Heart left ventricle (tissue), 16 donors: ENCODE results near the gene FCRL3. TPM values are rescaled to one million over a fixed set of nuclear protein-coding genes. Genes with fewer than 3 reads are reported as not detected.
A peak's percentile ranks its signal among the peaks of the same experiment; 100 is the strongest.
"Not testable (repeated sequence)": the region's sequence is repeated elsewhere in the genome, so short reads cannot be mapped to it uniquely, and the experiment has no call there.

Source experiments
- ATAC-seq, 4 donors: fragments of 200-7000 bp; cut with Tn5 transposase; one replicate each; pipeline ENCODE4 v1.9.1; 2020 to 2022; ENCODE audit warnings: moderate library complexity in 4 of 4, mild to moderate bottlenecking in 3 of 4, moderate number of reproducible peaks in 1 of 4
- DNase-seq, 5 donors: peaks; one replicate each; pipeline ENCODE4 v3.0.0-alpha.2; 2020
- H3K27ac ChIP-seq, 12 donors: fragments of 200-600 bp; sonication (generic) in 4 of 12; one replicate each; pipeline versions ENCODE4 v1.5.0 to v1.8.0; 2016 to 2022; ENCODE audit warnings: mild to moderate bottlenecking in 2 of 12
- H3K27me3 ChIP-seq, 9 donors: fragments of 200-600 bp; sonication (generic) in 2 of 9; one replicate each; pipeline versions ENCODE4 v1.5.1 to v1.8.0; 2016 to 2022; ENCODE audit warnings: mild to moderate bottlenecking in 3 of 9
- H3K36me3 ChIP-seq, 9 donors: fragments of 200-600 bp; sonication (generic) in 2 of 9; one replicate each; pipeline versions ENCODE4 v1.5.0 to v1.8.0; 2018 to 2022; ENCODE audit warnings: mild to moderate bottlenecking in 2 of 9
- H3K4me1 ChIP-seq, 12 donors: fragments of 200-600 bp; sonication (generic) in 4 of 12; one replicate each; pipeline versions ENCODE4 v1.5.0 to v1.8.0; 2016 to 2022; ENCODE audit warnings: mild to moderate bottlenecking in 3 of 12
- H3K4me3 ChIP-seq, 12 donors: fragments of 200-600 bp; sonication (generic) in 4 of 12; one replicate each; pipeline versions ENCODE4 v1.5.0 to v1.8.0; 2017 to 2022; ENCODE audit warnings: mild to moderate bottlenecking in 9 of 12, moderate library complexity in 4 of 12
- H3K9me3 ChIP-seq, 12 donors: fragments of 200-600 bp; sonication (generic) in 4 of 12; one replicate each; pipeline versions ENCODE4 v1.5.0 to v1.8.0; 2016 to 2022; ENCODE audit warnings: mild to moderate bottlenecking in 1 of 12
- CTCF ChIP-seq, 12 donors: fragments of 200-600 bp; sonication (generic) in 4 of 12; IDR thresholded peaks; one replicate each; pipeline versions ENCODE4 v1.5.0 to v1.8.0; 2018 to 2022; ENCODE audit warnings: antibody characterized with exemption in 12 of 12, mild to moderate bottlenecking in 5 of 12
- POLR2A ChIP-seq, 2 donors: fragments of 450-650 bp; IDR thresholded peaks; one replicate each; pipeline ENCODE4 v1.6.1; 2017; ENCODE audit warnings: antibody characterized with exemption in 2 of 2, mild to moderate bottlenecking in 2 of 2, moderate library complexity in 2 of 2
- WGBS, 4 donors: extraction: QIAGEN DNeasy Blood & Tissue Kit in 2 of 4; methylation state at CpG; one replicate each; pipeline versions ENCODE4 v1.1.5 to v1.1.7; 2013 to 2018; 5-methylcytosine and 5-hydroxymethylcytosine counted together
- intact Hi-C, 10 donors: fragments of 100-400 bp; cut with DNase I; formaldehyde crosslinking; loops; one replicate each; pipeline versions ENCODE4 v1.11.1 to v1.14.2; 2022
- long read RNA-seq, 3 donors: library from polyadenylated mRNA; unstranded; transcript quantifications; one replicate each; pipeline ENCODE4 v2.0.0, GENCODE V29; 2020 to 2021
- polyA plus RNA-seq, 2 donors: library from polyadenylated mRNA; stranded (reverse); fragments of 200-250 nt; gene quantifications; one replicate each; pipeline ENCODE4 v1.2.3, GENCODE V29; 2013
- total RNA-seq, 9 donors: library from RNA; depleted of rRNA in 2 of 9; stranded (reverse); fragments of >200 nt in 2 of 9; fragmentation: NEBNext Ultra II Directional in 3 of 9; extraction: Animal tissue kit (Norgen Biotek cat#: 25700) in 3 of 9; gene quantifications; one replicate each; pipeline versions ENCODE4 v1.1.0 to v1.2.4, GENCODE V29; 2016 to 2023
- donor health status: ischemic (EF 13 %, LVEDD 7.1; RV severe dilation, severe dysfunction).
- donor health status: healthy with polysubstance abuse.
- donor health status: DM: no; HTN: yes; CAD: no.
- donor health status: DM: no; HTN: no; CAD: no.
- donor health status: ischemic (EF 25% LVEDD 6.9; RV normal size, moderate dysfunction).
- donor health status: ischemic (EF 25% LVEDD 5.7; RV mildly dilated, moderate dysfunction).
- donor health status: healthy.
- donor health status: DM: yes; HTN: yes; CAD: no.
- donor health status: ischemic (EF 35%, LVEDD 5.7; RV mildly dilated, moderate dysfunction).
- donor health status: nonischemic (EF 11% LVEDD 7.7; RV severe dilation, severe dysfunction).
- donor health status: DM: yes; HTN: yes; CAD: no.
- donor health status: PGD.
- donor health status: ischemic (EF 29% LVEDD 5.4; RV normal size, mild dysfunction).
- donor health status: nonischemic (EF 23%, LVEDD 6.1; RV moderate dilation, normal function).

The FCRL3 gene
- total RNA-seq (1 to 10 TPM in 2 of 9 donors, under 1 TPM in 1, not detected in 6; 0.20 to 1.4 (median 1.0) TPM), polyA plus RNA-seq (under 1 TPM in 1 of 2 donors, not detected in 1; 0.04 TPM)
- long read RNA-seq, donor 1: 0 reads
- long read RNA-seq, donor 2: 0 reads
- long read RNA-seq, donor 3: 0 reads

DNA sequence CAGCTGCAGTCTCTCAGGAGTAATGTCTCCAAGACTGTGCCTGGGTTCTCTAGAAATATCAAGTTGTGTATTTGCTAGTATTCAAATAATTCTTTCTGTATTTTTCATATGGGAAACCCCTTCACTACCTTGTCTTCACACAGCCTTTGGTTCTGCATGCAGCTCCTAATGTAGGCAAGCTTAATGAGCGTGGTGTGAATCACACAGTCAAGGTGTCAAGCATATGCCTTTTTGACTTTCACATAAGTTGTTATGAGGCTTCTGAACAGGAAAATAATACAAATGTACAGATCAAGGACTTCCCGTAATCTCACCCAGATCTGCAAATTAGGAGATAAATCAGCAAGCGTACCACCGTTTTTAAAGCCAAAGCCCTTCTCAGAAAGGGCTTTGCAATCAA, at the start of gene FCRL3:
Gene FCRL3, minus strand, starts transcription at position 38 of the 400 bp plus-strand sequence. CDS start 280 bp downstream, outside the sequence.
- H3K4me1 ChIP-seq: no peaks in the 10 kb centered on the region
- DNase-seq (no peak), ATAC-seq (no peak)
- peaks cover 0 to 25% (median 0%) of the 10 kb centered on the region in 9 donors for H3K27me3 ChIP-seq
- WGBS, 4 donors: 79 to 86% (median 84%) methylated on average over 4 of the region's 4 CpGs
- H3K9me3 ChIP-seq: no peaks in the 10 kb centered on the region
- H3K27ac ChIP-seq: peak within 1 kb of the TSS in 1 of 12 donors; percentile 67
- no peaks in the 10 kb centered on the region for H3K36me3 ChIP-seq
- TF ChIP-seq CTCF (IDR thresholded peaks at IDR 0.05): no peak
- TF ChIP-seq POLR2A (IDR thresholded peaks at IDR 0.05): no peak
- intact Hi-C loops: no loop called here
- H3K4me3 ChIP-seq: peak within 1 kb of the TSS in 1 of 12 donors; percentile 26

GRCh38 chr1:157748262-157748817, 47.8 kb upstream of the FCRL3 start:
- H3K9me3 ChIP-seq: no peaks in the 10 kb centered on the region
- no peaks in the 10 kb centered on the region for H3K36me3 ChIP-seq
- 88 to 100% (median 91%) methylated on average over 3 of the region's 3 CpGs for WGBS, 4 donors
- no peaks in the 10 kb centered on the region for H3K4me1 ChIP-seq
- no peak for DNase-seq
- peaks cover 0 to 5% (median 0%) of the 10 kb centered on the region in 9 donors for H3K27me3 ChIP-seq
- H3K4me3 ChIP-seq: no peak overlapping the region
- intact Hi-C loops: no loop called here
- no peak for ATAC-seq
- no peak overlapping the region for H3K27ac ChIP-seq
- TF ChIP-seq POLR2A (IDR thresholded peaks at IDR 0.05) (no peak), CTCF (IDR thresholded peaks at IDR 0.05) (no peak)

- H3K27me3 ChIP-seq: no peaks in the 10 kb centered on the region
- no peak for TF ChIP-seq POLR2A (IDR thresholded peaks at IDR 0.05)
- TF ChIP-seq CTCF (IDR thresholded peaks at IDR 0.05): no peak
- H3K27ac ChIP-seq: no peak overlapping the region
- WGBS, 4 donors: 54 to 59% (median 57%) methylated on average over 5 of the region's 5 CpGs
- intact Hi-C loops: no loop called here
- ATAC-seq (no peak), DNase-seq (no peak)
- no peak overlapping the region for H3K4me3 ChIP-seq
- peaks cover 0 to 3% (median 0%) of the 10 kb centered on the region in 12 donors for H3K9me3 ChIP-seq
- no peaks in the 10 kb centered on the region for H3K36me3 ChIP-seq
- no peaks in the 10 kb centered on the region for H3K4me1 ChIP-seq
These were observed 38.8 kb upstream of the FCRL3 start for GRCh38 chr1:157739229-157739901.

GRCh38 chr1:157735991-157736390, 35.4 kb upstream of the FCRL3 start:
- H3K36me3 ChIP-seq, H3K4me3 ChIP-seq, H3K27ac ChIP-seq, intact Hi-C loops, H3K4me1 ChIP-seq, ATAC-seq, H3K27me3 ChIP-seq, DNase-seq: not testable (repeated sequence)
- WGBS, 4 donors: 75 to 83% (median 79%) methylated on average over 5 of the region's 5 CpGs
- peaks cover 0 to 13% (median 0%) of the 10 kb centered on the region in 12 donors for H3K9me3 ChIP-seq
